ENCODE data around the gene TRMT61A. TPM values are rescaled to one million over a fixed set of nuclear protein-coding genes. Genes with fewer than 3 reads are reported as not detected.

Gene TRMT61A
- total and polyA plus RNA-seq, 10 of the 15 experiments (the other 5 are each of a cell fraction or from before 2014, with no cell fraction given), result 0.11 to 21.9 (median 11.4) TPM

GRCh38 chr14:103492156-103492925 is 36.7 kb upstream of the TRMT61A start (continued):
- TF ChIP-seq CUX1 (IDR thresholded peaks at IDR 0.05; ENCODE audit: insufficient replicate concordance, low read depth, low read length), result no peak
- TF ChIP-seq ZNF687 (IDR thresholded peaks at IDR 0.05), result no peak
- no peak for TF ChIP-seq MTA3 (IDR thresholded peaks at IDR 0.05; ENCODE audit: borderline replicate concordance, low read length)
- no peak for TF ChIP-seq ATF3 (IDR thresholded peaks at IDR 0.05; ENCODE audit: borderline replicate concordance, extremely low read depth, low read depth, low read length)
- TF ChIP-seq BACH1 (IDR thresholded peaks at IDR 0.05; ENCODE audit: borderline replicate concordance), result no peak
- no peak for TF ChIP-seq STAT1 (conservative IDR thresholded peaks at IDR 0.05)
- TF ChIP-seq SUZ12 (IDR thresholded peaks at IDR 0.05; ENCODE audit: unreplicated experiment), result no peak
- no peak for TF ChIP-seq RAD51 (IDR thresholded peaks at IDR 0.05)
